Measurements from ENCODE around the gene KLF14. TPM values are rescaled to one million over a fixed set of nuclear protein-coding genes. Genes with fewer than 3 reads are reported as not detected.

KLF14 gene
- total and polyA plus RNA-seq, 9 of the 15 experiments (the other 6 are each of a cell fraction or from before 2014, with no cell fraction given), result 0.03 TPM; not detected in 8

DNA sequence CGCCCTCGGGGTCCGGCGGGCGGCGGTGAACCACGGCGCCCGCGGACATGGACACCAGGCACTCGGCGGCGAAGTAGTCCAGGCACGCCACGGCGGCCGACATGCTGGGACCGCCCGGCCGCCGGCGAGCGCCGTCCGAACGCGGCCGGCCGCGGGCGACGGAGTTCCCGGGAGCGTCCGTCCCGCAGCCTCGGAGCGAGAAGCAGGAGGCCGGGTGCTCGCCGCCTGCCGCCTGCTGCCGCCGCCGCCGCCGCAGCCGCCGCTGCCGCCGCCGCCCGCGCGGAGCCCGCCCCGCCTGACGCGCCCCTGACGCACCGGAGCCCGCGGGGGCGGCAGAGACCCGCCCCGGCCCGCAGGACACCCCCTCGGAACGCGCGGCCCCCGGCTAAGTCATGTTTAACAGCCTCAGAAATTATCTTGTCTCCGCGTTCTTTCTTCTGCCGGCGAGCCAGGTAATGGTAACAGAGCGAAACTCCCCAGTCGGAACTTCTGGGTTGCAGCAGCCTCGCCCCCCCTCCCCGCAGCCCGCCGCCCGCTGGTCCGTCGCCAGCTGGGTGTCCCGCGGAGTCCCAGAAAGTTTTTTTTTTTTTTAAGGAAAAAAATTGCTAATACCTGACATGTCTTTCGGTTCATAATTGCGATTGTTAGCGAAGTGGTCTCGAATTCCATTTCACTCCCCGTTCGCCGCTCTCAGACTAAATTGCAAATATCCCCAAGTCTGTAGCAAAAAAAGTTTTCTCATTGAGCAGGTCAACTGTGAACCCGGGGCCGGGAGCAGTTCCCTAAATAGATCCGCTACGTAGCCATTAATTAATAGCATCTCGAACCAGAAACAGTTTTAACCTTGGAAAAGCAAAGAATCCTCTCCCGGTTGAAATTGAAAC, at the start of gene KLF14 (continued):
- TF ChIP-seq ZBTB40 (IDR thresholded peaks at IDR 0.05) (no peak), ZBTB40 (CRISPR knock-in tag; IDR thresholded peaks at IDR 0.05) (no peak), BDP1 (IDR thresholded peaks at IDR 0.05; ENCODE audit: insufficient read depth, insufficient read length) (no peak), NEUROD1 (IDR thresholded peaks at IDR 0.05; ENCODE audit: borderline replicate concordance, low read depth, low read length, partially characterized antibody) (no peak), L3MBTL2 (IDR thresholded peaks at IDR 0.05) (no peak), RBBP5 (IDR thresholded peaks at IDR 0.05; ENCODE audit: borderline replicate concordance, insufficient read depth, low read length, poor library complexity, severe bottlenecking) (peak; percentile 83), POLR2A (conservative IDR thresholded peaks at IDR 0.05) (no peak), THAP7 (CRISPR knock-in tag; IDR thresholded peaks at IDR 0.05) (no peak)
- TF ChIP-seq, protein P1, sequence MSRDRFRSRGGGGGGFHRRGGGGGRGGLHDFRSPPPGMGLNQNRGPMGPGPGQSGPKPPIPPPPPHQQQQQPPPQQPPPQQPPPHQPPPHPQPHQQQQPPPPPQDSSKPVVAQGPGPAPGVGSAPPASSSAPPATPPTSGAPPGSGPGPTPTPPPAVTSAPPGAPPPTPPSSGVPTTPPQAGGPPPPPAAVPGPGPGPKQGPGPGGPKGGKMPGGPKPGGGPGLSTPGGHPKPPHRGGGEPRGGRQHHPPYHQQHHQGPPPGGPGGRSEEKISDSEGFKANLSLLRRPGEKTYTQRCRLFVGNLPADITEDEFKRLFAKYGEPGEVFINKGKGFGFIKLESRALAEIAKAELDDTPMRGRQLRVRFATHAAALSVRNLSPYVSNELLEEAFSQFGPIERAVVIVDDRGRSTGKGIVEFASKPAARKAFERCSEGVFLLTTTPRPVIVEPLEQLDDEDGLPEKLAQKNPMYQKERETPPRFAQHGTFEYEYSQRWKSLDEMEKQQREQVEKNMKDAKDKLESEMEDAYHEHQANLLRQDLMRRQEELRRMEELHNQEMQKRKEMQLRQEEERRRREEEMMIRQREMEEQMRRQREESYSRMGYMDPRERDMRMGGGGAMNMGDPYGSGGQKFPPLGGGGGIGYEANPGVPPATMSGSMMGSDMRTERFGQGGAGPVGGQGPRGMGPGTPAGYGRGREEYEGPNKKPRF (IDR thresholded peaks at IDR 0.05; ENCODE audit: low read depth, low read length), result no peak
- TF ChIP-seq, protein P2, sequence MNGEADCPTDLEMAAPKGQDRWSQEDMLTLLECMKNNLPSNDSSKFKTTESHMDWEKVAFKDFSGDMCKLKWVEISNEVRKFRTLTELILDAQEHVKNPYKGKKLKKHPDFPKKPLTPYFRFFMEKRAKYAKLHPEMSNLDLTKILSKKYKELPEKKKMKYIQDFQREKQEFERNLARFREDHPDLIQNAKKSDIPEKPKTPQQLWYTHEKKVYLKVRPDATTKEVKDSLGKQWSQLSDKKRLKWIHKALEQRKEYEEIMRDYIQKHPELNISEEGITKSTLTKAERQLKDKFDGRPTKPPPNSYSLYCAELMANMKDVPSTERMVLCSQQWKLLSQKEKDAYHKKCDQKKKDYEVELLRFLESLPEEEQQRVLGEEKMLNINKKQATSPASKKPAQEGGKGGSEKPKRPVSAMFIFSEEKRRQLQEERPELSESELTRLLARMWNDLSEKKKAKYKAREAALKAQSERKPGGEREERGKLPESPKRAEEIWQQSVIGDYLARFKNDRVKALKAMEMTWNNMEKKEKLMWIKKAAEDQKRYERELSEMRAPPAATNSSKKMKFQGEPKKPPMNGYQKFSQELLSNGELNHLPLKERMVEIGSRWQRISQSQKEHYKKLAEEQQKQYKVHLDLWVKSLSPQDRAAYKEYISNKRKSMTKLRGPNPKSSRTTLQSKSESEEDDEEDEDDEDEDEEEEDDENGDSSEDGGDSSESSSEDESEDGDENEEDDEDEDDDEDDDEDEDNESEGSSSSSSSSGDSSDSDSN (IDR thresholded peaks at IDR 0.05; ENCODE audit: borderline replicate concordance in 1 of 2, low read depth in 2 of 2, low read length in 2 of 2), result peak in 1 of 2 experiments; percentile 89; a peak in 2 of 4 replicates
